ENCODE measurements around the gene PRUNE2.

DNA sequence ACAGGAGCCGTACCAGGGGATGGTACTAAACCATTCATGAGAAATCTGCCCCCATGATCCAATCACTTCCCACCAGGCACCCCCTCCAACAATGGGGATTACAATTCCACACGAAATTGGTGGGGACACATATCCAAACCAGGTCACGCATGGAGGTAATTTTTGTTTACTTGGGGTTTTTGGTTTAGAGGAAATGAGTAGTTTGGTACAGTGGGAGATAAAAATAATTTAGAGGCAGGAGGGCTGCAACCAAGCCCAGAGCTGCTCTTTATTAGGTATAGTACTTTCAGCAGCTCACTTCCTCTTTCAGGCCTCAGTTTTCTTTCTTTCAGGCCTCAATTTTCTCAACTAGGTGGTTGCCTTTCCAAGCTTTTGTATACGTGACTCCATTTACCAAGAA lies 23.2 kb downstream of the PRUNE2 start:
- TF ChIP-seq, protein P1, sequence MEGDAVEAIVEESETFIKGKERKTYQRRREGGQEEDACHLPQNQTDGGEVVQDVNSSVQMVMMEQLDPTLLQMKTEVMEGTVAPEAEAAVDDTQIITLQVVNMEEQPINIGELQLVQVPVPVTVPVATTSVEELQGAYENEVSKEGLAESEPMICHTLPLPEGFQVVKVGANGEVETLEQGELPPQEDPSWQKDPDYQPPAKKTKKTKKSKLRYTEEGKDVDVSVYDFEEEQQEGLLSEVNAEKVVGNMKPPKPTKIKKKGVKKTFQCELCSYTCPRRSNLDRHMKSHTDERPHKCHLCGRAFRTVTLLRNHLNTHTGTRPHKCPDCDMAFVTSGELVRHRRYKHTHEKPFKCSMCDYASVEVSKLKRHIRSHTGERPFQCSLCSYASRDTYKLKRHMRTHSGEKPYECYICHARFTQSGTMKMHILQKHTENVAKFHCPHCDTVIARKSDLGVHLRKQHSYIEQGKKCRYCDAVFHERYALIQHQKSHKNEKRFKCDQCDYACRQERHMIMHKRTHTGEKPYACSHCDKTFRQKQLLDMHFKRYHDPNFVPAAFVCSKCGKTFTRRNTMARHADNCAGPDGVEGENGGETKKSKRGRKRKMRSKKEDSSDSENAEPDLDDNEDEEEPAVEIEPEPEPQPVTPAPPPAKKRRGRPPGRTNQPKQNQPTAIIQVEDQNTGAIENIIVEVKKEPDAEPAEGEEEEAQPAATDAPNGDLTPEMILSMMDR (IDR thresholded peaks at IDR 0.05): no peak
- TF ChIP-seq POLR2A (IDR thresholded peaks at IDR 0.05): no peak

Data from breast epithelium (tissue), 3 donors.